Activated naive CD8-positive, alpha-beta T cell treated with anti-CD3 and anti-CD28 coated beads, Interleukin-2, amount 50 U/mL, for 24 hours (primary cell): ENCODE data around the gene RNF220.

ENCODE experiments used
- ATAC-seq: fragments of 150-1000 bp; cut with Tn5 transposase; one replicate; pipeline ENCODE4 v1.10.0; 2021
- DNase-seq: peaks from one replicate; pipeline ENCODE4 v3.0.0; 2021
- H3K27ac Mint-ChIP-seq: one replicate; pipeline ENCODE4 v1.8.0; 2021; ENCODE audit warnings: mild to moderate bottlenecking, mixed read lengths
- H3K27me3 Mint-ChIP-seq: one replicate; pipeline ENCODE4 v1.8.0; 2021; ENCODE audit warnings: mixed read lengths
- H3K36me3 Mint-ChIP-seq: one replicate; pipeline ENCODE4 v1.8.0; 2021; ENCODE audit warnings: low read depth, mixed read lengths
- H3K4me1 Mint-ChIP-seq: one replicate; pipeline ENCODE4 v1.8.0; 2021; ENCODE audit warnings: mixed read lengths
- H3K4me3 Mint-ChIP-seq: one replicate; pipeline ENCODE4 v1.8.0; 2021; ENCODE audit warnings: mild to moderate bottlenecking, moderate library complexity, mixed read lengths
- H3K9me3 Mint-ChIP-seq: one replicate; pipeline ENCODE4 v1.8.0; 2021; ENCODE audit warnings: mixed read lengths

RNF220 gene

DNA sequence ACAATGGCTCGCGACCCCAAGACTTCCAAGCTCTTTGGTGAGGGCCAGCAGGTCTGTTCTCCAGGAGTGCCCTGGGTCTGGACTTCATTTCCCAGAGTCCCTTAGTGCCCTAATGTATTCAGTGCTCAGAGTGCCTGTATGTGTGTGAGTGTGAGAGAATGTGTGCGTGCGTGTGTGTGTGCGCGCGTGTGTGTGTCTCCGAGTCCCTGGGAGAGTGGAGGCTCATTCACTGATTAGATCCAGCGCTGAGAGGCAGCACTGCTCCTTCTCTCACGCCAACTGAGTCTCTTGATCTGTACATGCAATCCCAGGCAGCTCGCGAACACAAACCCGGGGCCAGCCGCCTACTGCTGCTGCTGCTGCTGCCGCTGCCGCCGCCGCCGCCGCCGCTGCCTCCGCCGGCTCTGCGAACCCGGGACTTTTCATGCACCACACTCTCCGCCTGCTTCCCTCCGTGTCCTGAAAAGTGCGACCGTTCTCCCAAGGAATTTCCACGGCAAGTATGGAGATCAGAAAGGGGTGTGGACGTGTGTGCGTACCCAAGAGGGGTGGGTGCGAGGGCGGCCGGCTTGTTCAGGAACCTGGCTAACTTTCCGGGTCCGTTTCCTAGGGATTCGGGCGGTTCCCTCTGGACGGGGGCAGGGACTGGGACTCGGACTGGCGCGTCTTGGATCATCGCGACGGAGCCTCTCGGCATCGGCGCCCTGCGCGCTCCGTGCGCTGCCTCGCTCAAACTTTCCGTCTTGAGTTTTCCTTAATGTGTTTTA, at the start of gene RNF220:
TSS of gene RNF220 (plus strand) at position 225 of the 767 bp plus-strand sequence.
- Mint-ChIP-seq H3K27me3 (peaks cover 52% of the 10 kb centered on the region), H3K4me3 (peak within 1 kb of the TSS; percentile 79), H3K27ac (peak within 1 kb of the TSS; percentile 37), H3K4me1 (peaks cover 36% of the 10 kb centered on the region), H3K9me3 (no peaks in the 10 kb centered on the region), H3K36me3 (no peaks in the 10 kb centered on the region)
- DNase-seq (peak; percentile 45), ATAC-seq (peak; percentile 33)

- no peak for ATAC-seq
- Mint-ChIP-seq H3K9me3 (no peaks in the 10 kb centered on the region), H3K4me1 (peaks cover 31% of the 10 kb centered on the region), H3K27me3 (no peaks in the 10 kb centered on the region), H3K36me3 (peaks cover 4% of the 10 kb centered on the region), H3K4me3 (peak overlapping the region; percentile 93), H3K27ac (peak overlapping the region; percentile 84)
- no peak for DNase-seq
Measured at GRCh38 chr1:44355582-44356305, 49.3 kb upstream of the RNF220 start.

DNA sequence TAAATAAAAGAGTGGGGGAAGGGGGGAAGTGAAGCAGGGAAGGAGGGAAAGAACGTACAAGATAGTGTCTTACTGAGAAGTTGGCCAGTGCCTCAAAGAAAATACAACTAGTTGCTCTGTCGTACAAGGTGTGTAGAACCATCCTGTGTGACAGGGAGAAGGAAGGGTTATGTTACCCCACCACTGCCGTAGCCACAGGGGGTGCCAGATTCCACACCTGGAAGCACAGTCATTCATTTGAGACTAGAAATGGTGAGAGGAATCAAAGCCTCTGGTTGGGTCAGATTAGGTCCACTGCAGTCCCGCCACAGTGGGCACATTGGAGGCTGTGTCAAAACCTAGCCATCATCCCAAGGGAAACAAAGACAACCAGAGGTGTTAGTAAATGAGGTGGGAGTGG, 47.3 kb upstream of the RNF220 start:
- Mint-ChIP-seq H3K27me3 (no peaks in the 10 kb centered on the region), H3K9me3 (no peaks in the 10 kb centered on the region), H3K4me3 (no peak overlapping the region), H3K27ac (no peak overlapping the region), H3K36me3 (no peaks in the 10 kb centered on the region), H3K4me1 (peaks cover 29% of the 10 kb centered on the region)
- no peak for DNase-seq
- ATAC-seq: no peak

GRCh38 chr1:44359234-44359935, 45.7 kb upstream of the RNF220 start:
- Mint-ChIP-seq H3K27me3 (no peaks in the 10 kb centered on the region), H3K27ac (no peak overlapping the region), H3K9me3 (no peaks in the 10 kb centered on the region), H3K4me1 (peaks cover 12% of the 10 kb centered on the region), H3K36me3 (no peaks in the 10 kb centered on the region), H3K4me3 (no peak overlapping the region)
- ATAC-seq: no peak
- DNase-seq: no peak

DNA sequence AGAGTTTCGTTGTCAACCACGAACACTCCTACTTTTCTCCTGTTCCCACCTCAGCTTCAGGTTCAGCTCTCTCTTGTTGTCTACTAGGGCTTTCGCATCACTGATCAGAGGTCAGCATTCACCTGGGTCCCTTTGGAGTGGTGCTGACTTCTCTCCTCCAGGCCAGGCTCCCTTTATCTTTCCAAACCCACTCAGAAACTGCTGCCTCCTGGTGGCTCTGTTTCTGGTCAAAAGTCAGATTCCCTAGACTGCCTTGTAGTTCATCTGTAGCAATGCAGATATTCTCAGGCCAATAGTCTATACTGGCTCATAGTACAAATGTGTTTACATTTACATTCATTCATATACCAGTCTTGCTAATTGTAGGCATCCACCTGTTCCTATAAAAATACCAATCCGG, 43.6 kb upstream of the RNF220 start:
- no peaks in the 10 kb centered on the region for H3K9me3 Mint-ChIP-seq
- no peaks in the 10 kb centered on the region for H3K27me3 Mint-ChIP-seq
- ATAC-seq (no peak), DNase-seq (no peak)
- H3K36me3 Mint-ChIP-seq: no peaks in the 10 kb centered on the region
- no peak overlapping the region for H3K27ac Mint-ChIP-seq
- H3K4me3 Mint-ChIP-seq: no peak overlapping the region
- no peaks in the 10 kb centered on the region for H3K4me1 Mint-ChIP-seq

DNA sequence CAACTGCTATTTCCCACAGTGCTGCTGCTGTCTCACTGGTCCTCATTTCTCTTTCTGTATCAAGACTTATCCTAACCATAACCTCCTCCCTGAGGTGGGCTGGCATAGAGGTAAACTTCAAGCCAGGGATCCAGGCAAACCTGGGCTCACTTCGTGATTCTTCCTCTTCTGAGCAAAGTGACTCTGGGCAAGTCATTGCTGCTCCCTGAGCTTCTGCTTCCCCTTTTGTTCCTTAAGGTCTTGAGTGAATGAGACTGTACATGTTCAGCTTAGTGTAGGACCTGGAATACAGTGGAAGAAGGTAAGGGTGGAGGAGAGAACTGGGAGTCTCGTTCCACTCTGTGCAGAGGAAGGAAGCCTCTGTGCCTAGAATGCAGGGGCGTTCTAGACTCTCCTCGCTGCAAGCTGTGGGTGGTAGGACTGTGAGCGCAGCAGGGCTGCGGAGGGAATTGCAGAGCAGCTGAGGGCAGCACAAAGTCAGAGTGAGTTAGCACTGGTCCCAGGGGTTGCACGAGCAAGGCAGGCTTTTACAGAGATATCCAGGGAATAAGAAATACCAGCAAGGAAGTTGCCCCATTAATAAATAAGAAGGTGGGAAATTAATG, 38.6 kb upstream of the RNF220 start:
- no peak overlapping the region for H3K4me3 Mint-ChIP-seq
- H3K36me3 Mint-ChIP-seq: no peaks in the 10 kb centered on the region
- H3K4me1 Mint-ChIP-seq: no peaks in the 10 kb centered on the region
- DNase-seq (no peak), ATAC-seq (no peak)
- H3K27ac Mint-ChIP-seq: no peak overlapping the region
- peaks cover 2% of the 10 kb centered on the region for H3K27me3 Mint-ChIP-seq
- no peaks in the 10 kb centered on the region for H3K9me3 Mint-ChIP-seq

DNA sequence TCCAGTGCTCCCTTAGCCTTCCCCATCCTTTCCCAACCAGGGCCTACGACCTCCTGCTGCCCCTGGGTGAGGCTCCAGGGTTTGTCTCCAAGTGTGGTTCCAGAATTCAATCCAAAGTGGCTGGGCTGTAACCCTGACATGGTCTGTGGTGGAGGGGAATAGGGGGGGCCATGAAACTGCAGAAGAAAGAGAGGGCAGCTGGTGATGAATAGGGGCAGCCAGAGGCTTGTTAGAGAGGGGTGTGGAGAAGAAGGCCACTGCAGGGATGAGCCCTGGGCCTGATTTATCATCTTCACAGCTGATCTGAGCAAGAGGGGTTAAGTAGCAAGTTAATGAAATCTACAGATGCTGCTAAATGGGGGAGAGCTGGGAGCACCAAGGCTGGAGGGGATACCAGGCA, 37.1 kb upstream of the RNF220 start:
- no peak for ATAC-seq
- Mint-ChIP-seq H3K27ac (no peak overlapping the region), H3K36me3 (no peaks in the 10 kb centered on the region), H3K4me1 (no peaks in the 10 kb centered on the region), H3K9me3 (no peaks in the 10 kb centered on the region), H3K27me3 (peaks cover 2% of the 10 kb centered on the region), H3K4me3 (no peak overlapping the region)
- DNase-seq: no peak

GRCh38 chr1:44368471-44369151, 36.4 kb upstream of the RNF220 start:
- Mint-ChIP-seq H3K27ac (no peak overlapping the region), H3K9me3 (no peaks in the 10 kb centered on the region), H3K27me3 (peaks cover 2% of the 10 kb centered on the region), H3K4me1 (no peaks in the 10 kb centered on the region), H3K36me3 (no peaks in the 10 kb centered on the region), H3K4me3 (no peak overlapping the region)
- ATAC-seq (no peak), DNase-seq (no peak)

DNA sequence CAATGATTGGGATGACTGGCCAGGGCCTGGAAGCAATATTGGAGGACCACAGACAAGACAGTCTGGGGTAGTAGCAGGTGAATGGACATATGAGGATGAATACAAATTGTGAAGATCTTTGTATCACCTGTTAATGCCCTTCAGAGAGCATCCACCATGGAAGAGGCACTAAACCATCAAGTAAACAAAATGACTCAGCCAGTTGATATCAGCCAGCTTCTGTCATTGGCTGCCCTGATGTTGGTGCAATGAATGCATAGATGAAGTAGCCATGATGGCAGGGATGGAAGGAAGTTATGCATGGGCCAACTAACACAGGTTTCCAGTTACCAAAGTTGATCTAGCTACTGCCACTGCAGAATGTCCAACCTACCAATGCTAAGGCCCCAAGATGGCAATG, 33.8 kb upstream of the RNF220 start:
- Mint-ChIP-seq H3K36me3 (no peaks in the 10 kb centered on the region), H3K4me3 (no peak overlapping the region), H3K9me3 (no peaks in the 10 kb centered on the region), H3K27ac (no peak overlapping the region), H3K4me1 (no peaks in the 10 kb centered on the region), H3K27me3 (peaks cover 2% of the 10 kb centered on the region)
- DNase-seq (no peak), ATAC-seq (no peak)

- H3K4me3 Mint-ChIP-seq: no peak overlapping the region
- H3K36me3 Mint-ChIP-seq: no peaks in the 10 kb centered on the region
- ATAC-seq (no peak), DNase-seq (no peak)
- H3K27ac Mint-ChIP-seq: no peak overlapping the region
- H3K27me3 Mint-ChIP-seq: no peaks in the 10 kb centered on the region
- no peaks in the 10 kb centered on the region for H3K4me1 Mint-ChIP-seq
- H3K9me3 Mint-ChIP-seq: no peaks in the 10 kb centered on the region
Measured at GRCh38 chr1:44375547-44375946, 29.5 kb upstream of the RNF220 start.

GRCh38 chr1:44377925-44378784, 26.9 kb upstream of the RNF220 start:
- Mint-ChIP-seq H3K36me3 (no peaks in the 10 kb centered on the region), H3K4me1 (no peaks in the 10 kb centered on the region), H3K4me3 (no peak overlapping the region), H3K27ac (no peak overlapping the region), H3K27me3 (peaks cover 2% of the 10 kb centered on the region), H3K9me3 (no peaks in the 10 kb centered on the region)
- DNase-seq (peak; percentile 56), ATAC-seq (no peak)

- Mint-ChIP-seq H3K27me3 (peaks cover 4% of the 10 kb centered on the region), H3K4me1 (no peaks in the 10 kb centered on the region), H3K27ac (no peak overlapping the region), H3K4me3 (no peak overlapping the region), H3K36me3 (no peaks in the 10 kb centered on the region), H3K9me3 (no peaks in the 10 kb centered on the region)
- ATAC-seq: no peak
- no peak for DNase-seq
Measured at GRCh38 chr1:44380666-44381177, 24.3 kb upstream of the RNF220 start.

DNA sequence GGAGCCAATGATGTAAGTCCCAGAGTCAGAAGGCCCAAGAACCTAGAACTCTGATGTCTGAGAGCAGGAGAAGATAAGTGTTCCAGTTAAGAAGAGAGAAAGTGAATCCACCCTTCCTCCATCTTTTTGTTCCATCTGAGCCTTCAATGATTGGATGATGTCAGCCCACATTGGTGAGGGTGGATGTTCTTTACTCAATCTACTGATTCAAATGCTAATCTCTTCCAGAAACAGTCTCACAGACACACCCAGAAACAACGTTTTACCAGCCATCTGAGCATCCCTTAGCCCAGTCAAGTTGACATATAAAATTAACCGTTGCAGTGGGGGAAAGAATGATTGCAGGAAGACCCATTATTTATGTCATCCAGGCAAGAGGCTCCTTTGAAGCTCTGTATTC, 16.5 kb upstream of the RNF220 start:
- no peaks in the 10 kb centered on the region for H3K36me3 Mint-ChIP-seq
- H3K27me3 Mint-ChIP-seq: peaks cover 10% of the 10 kb centered on the region
- no peak overlapping the region for H3K27ac Mint-ChIP-seq
- DNase-seq (no peak), ATAC-seq (no peak)
- no peaks in the 10 kb centered on the region for H3K9me3 Mint-ChIP-seq
- no peaks in the 10 kb centered on the region for H3K4me1 Mint-ChIP-seq
- H3K4me3 Mint-ChIP-seq: no peak overlapping the region
